T-helper 1 cell treated with Interleukin-12 subunit alpha and Interleukin-12 subunit beta and Interleukin-4 antibody, amounts not matched to agents 30 μg/mL and 1 μg/mL, for 36 hours (primary cell): ENCODE measurements around the gene REG1A.

Source experiments
- H3K27ac Mint-ChIP-seq: one replicate; pipeline ENCODE4 v1.8.0; 2021; ENCODE audit warnings: mild to moderate bottlenecking, mixed read lengths
- H3K27me3 Mint-ChIP-seq: one replicate; pipeline ENCODE4 v1.8.0; 2021; ENCODE audit warnings: low read depth, mixed read lengths
- H3K36me3 Mint-ChIP-seq: one replicate; pipeline ENCODE4 v1.8.0; 2021; ENCODE audit warnings: low read depth, mixed read lengths
- H3K4me1 Mint-ChIP-seq: one replicate; pipeline ENCODE4 v1.8.0; 2021; ENCODE audit warnings: low read depth, mixed read lengths
- H3K4me3 Mint-ChIP-seq: one replicate; pipeline ENCODE4 v1.8.0; 2021; ENCODE audit warnings: mild to moderate bottlenecking, moderate library complexity, mixed read lengths
- H3K9me3 Mint-ChIP-seq: one replicate; pipeline ENCODE4 v1.8.0; 2021; ENCODE audit warnings: mixed read lengths

Gene REG1A

GRCh38 chr2:79120194-79120713 is at the start of gene REG1A:
TSS of gene REG1A (plus strand) at chr2:79120488. CDS start at chr2:79120862, 374 bp downstream.
- H3K9me3 Mint-ChIP-seq, result no peaks in the 10 kb centered on the region
- no peak within 1 kb of the TSS for H3K4me3 Mint-ChIP-seq
- H3K27ac Mint-ChIP-seq, result no peak within 1 kb of the TSS
- no peaks in the 10 kb centered on the region for H3K27me3 Mint-ChIP-seq
- no peaks in the 10 kb centered on the region for H3K36me3 Mint-ChIP-seq
- H3K4me1 Mint-ChIP-seq, result no peaks in the 10 kb centered on the region

- Mint-ChIP-seq H3K9me3 (peaks cover 15% of the 10 kb centered on the region), H3K4me1 (no peaks in the 10 kb centered on the region), H3K27ac (no peak overlapping the region), H3K4me3 (no peak overlapping the region), H3K27me3 (no peaks in the 10 kb centered on the region), H3K36me3 (no peaks in the 10 kb centered on the region)
Observed at GRCh38 chr2:79071078-79071477, 49.2 kb upstream of the REG1A start.

GRCh38 chr2:79082987-79083386 is 37.3 kb upstream of the REG1A start:
- Mint-ChIP-seq H3K27ac (no peak overlapping the region), H3K4me3 (no peak overlapping the region), H3K36me3 (no peaks in the 10 kb centered on the region), H3K9me3 (peaks cover 15% of the 10 kb centered on the region), H3K27me3 (no peaks in the 10 kb centered on the region), H3K4me1 (no peaks in the 10 kb centered on the region)

GRCh38 chr2:79083597-79084251 is 36.6 kb upstream of the REG1A start:
- Mint-ChIP-seq H3K9me3 (peaks cover 18% of the 10 kb centered on the region), H3K27me3 (no peaks in the 10 kb centered on the region), H3K36me3 (no peaks in the 10 kb centered on the region), H3K4me1 (no peaks in the 10 kb centered on the region), H3K27ac (no peak overlapping the region), H3K4me3 (no peak overlapping the region)

- Mint-ChIP-seq H3K4me1 (no peaks in the 10 kb centered on the region), H3K27me3 (no peaks in the 10 kb centered on the region), H3K4me3 (no peak overlapping the region), H3K27ac (no peak overlapping the region), H3K9me3 (peaks cover 14% of the 10 kb centered on the region), H3K36me3 (no peaks in the 10 kb centered on the region)
Observed at GRCh38 chr2:79084495-79085135, 35.7 kb upstream of the REG1A start.

- no peak overlapping the region for H3K4me3 Mint-ChIP-seq
- no peaks in the 10 kb centered on the region for H3K27me3 Mint-ChIP-seq
- peaks cover 12% of the 10 kb centered on the region for H3K9me3 Mint-ChIP-seq
- no peaks in the 10 kb centered on the region for H3K4me1 Mint-ChIP-seq
- H3K36me3 Mint-ChIP-seq, result no peaks in the 10 kb centered on the region
- H3K27ac Mint-ChIP-seq, result no peak overlapping the region
Observed at GRCh38 chr2:79085382-79085781, 34.9 kb upstream of the REG1A start.

- Mint-ChIP-seq H3K4me3 (no peak overlapping the region), H3K27ac (no peak overlapping the region), H3K27me3 (no peaks in the 10 kb centered on the region), H3K9me3 (peaks cover 7% of the 10 kb centered on the region), H3K4me1 (no peaks in the 10 kb centered on the region), H3K36me3 (no peaks in the 10 kb centered on the region)
Observed at GRCh38 chr2:79086255-79086654, 34.0 kb upstream of the REG1A start.

GRCh38 chr2:79087785-79088364 is 32.4 kb upstream of the REG1A start, which contains the start of gene REG1B:
TSS of gene REG1B (minus strand) at chr2:79087993. CDS start at chr2:79087612, 381 bp downstream.
- Mint-ChIP-seq H3K27ac (no peak within 1 kb of the TSS), H3K27me3 (no peaks in the 10 kb centered on the region), H3K9me3 (peaks cover 7% of the 10 kb centered on the region), H3K4me1 (no peaks in the 10 kb centered on the region), H3K36me3 (no peaks in the 10 kb centered on the region), H3K4me3 (no peak within 1 kb of the TSS)

- H3K27me3 Mint-ChIP-seq, result no peaks in the 10 kb centered on the region
- no peaks in the 10 kb centered on the region for H3K4me1 Mint-ChIP-seq
- H3K9me3 Mint-ChIP-seq, result peaks cover 5% of the 10 kb centered on the region
- no peak overlapping the region for H3K4me3 Mint-ChIP-seq
- no peak overlapping the region for H3K27ac Mint-ChIP-seq
- no peaks in the 10 kb centered on the region for H3K36me3 Mint-ChIP-seq
Observed at GRCh38 chr2:79090693-79091092, 29.6 kb upstream of the REG1A start.

- H3K27me3 Mint-ChIP-seq, result no peaks in the 10 kb centered on the region
- no peak overlapping the region for H3K27ac Mint-ChIP-seq
- no peaks in the 10 kb centered on the region for H3K36me3 Mint-ChIP-seq
- H3K4me3 Mint-ChIP-seq, result no peak overlapping the region
- H3K9me3 Mint-ChIP-seq, result peaks cover 14% of the 10 kb centered on the region
- H3K4me1 Mint-ChIP-seq, result no peaks in the 10 kb centered on the region
Observed at GRCh38 chr2:79097843-79098242, 22.4 kb upstream of the REG1A start.

- H3K27ac Mint-ChIP-seq, result no peak overlapping the region
- peaks cover 14% of the 10 kb centered on the region for H3K9me3 Mint-ChIP-seq
- no peak overlapping the region for H3K4me3 Mint-ChIP-seq
- no peaks in the 10 kb centered on the region for H3K27me3 Mint-ChIP-seq
- no peaks in the 10 kb centered on the region for H3K36me3 Mint-ChIP-seq
- no peaks in the 10 kb centered on the region for H3K4me1 Mint-ChIP-seq
Observed at GRCh38 chr2:79099140-79099686, 21.1 kb upstream of the REG1A start.

- Mint-ChIP-seq H3K4me3 (no peak overlapping the region), H3K4me1 (no peaks in the 10 kb centered on the region), H3K36me3 (no peaks in the 10 kb centered on the region), H3K27me3 (no peaks in the 10 kb centered on the region), H3K27ac (no peak overlapping the region), H3K9me3 (peaks cover 14% of the 10 kb centered on the region)
Observed at GRCh38 chr2:79100285-79100684, 20.0 kb upstream of the REG1A start.

- Mint-ChIP-seq H3K9me3 (peaks cover 14% of the 10 kb centered on the region), H3K36me3 (no peaks in the 10 kb centered on the region), H3K27ac (no peak overlapping the region), H3K27me3 (no peaks in the 10 kb centered on the region), H3K4me1 (no peaks in the 10 kb centered on the region), H3K4me3 (no peak overlapping the region)
Observed at GRCh38 chr2:79101024-79101423, 19.3 kb upstream of the REG1A start.

- H3K4me3 Mint-ChIP-seq, result no peak overlapping the region
- peaks cover 10% of the 10 kb centered on the region for H3K9me3 Mint-ChIP-seq
- no peak overlapping the region for H3K27ac Mint-ChIP-seq
- H3K36me3 Mint-ChIP-seq, result no peaks in the 10 kb centered on the region
- no peaks in the 10 kb centered on the region for H3K27me3 Mint-ChIP-seq
- no peaks in the 10 kb centered on the region for H3K4me1 Mint-ChIP-seq
Observed at GRCh38 chr2:79103214-79103613, 17.1 kb upstream of the REG1A start.

- no peaks in the 10 kb centered on the region for H3K27me3 Mint-ChIP-seq
- H3K36me3 Mint-ChIP-seq, result no peaks in the 10 kb centered on the region
- H3K9me3 Mint-ChIP-seq, result peaks cover 7% of the 10 kb centered on the region
- no peak overlapping the region for H3K27ac Mint-ChIP-seq
- H3K4me3 Mint-ChIP-seq, result no peak overlapping the region
- H3K4me1 Mint-ChIP-seq, result no peaks in the 10 kb centered on the region
Observed at GRCh38 chr2:79105259-79105658, 15.0 kb upstream of the REG1A start.
